GM12892 (cell line): ENCODE data around the gene MLLT6.

Experiments used
- POLR2A ChIP-seq: IDR thresholded peaks from 2 replicates; pipeline ENCODE4 v1.6.1; 2011; ENCODE audit warnings: low read depth, low read length, control low read depth
- POLR2AphosphoS5 ChIP-seq: IDR thresholded peaks from 2 replicates; pipeline ENCODE4 v1.6.1; 2011; ENCODE audit warnings: low read depth, low read length, control low read depth
- TAF1 ChIP-seq: IDR thresholded peaks from 2 replicates; pipeline ENCODE4 v1.6.1; 2011; ENCODE audit warnings: low read depth, mild to moderate bottlenecking, control low read depth, low read length, borderline replicate concordance

DNA sequence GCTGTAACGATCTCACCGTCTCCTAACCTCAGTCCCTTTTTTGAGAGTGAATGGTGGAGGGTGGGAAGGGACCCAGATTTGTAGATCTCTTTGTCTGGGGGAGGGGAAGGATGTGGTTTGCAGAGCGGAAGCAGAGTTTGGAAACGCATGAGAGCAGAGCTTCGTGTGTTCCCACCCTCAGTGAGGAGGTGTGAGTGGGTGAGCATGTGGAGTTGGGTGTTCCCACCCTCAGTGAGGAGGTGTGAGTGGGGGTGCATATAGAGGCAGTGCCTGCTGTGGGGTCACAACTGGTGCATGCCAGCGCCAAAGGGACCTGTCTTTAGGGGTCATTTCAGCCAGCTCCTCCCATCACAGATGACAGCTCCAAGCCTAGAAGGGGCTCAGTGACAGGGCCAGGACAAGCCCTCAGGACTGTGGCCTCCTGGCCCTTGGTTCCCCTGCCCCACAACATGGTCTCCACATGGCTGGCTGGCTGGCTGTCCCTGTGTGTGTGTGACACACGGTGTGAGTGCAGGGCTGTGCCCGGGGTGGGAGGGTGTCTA lies 23.3 kb downstream of the MLLT6 start:
- TF ChIP-seq TAF1 (no peak), POLR2A (peak; percentile 53; the same call in 1 of the 2 replicates), POLR2AphosphoS5 (peak; percentile 58)
